ENCODE data around the gene ZNF503. TPM values are rescaled to one million over a fixed set of nuclear protein-coding genes. Genes with fewer than 3 reads are reported as not detected.

The ZNF503 gene
- total RNA-seq, 6 experiments from 2014 or later: 9.1 to 15.9 (median 9.7) TPM

GRCh38 chr10:75431180-75432111 lies 29.9 kb upstream of the ZNF503 start, which contains the start of gene LRMDA:
Gene LRMDA (plus strand): TSS chr10:75431624.
- Mint-ChIP-seq H3K4me3 (no peak within 1 kb of the TSS; the same call in 1 of the 2 replicates), H3K27me3 (ENCODE audit: insufficient read depth) (peaks cover 39% of the 10 kb centered on the region), H3K27ac (no peak within 1 kb of the TSS)

DNA sequence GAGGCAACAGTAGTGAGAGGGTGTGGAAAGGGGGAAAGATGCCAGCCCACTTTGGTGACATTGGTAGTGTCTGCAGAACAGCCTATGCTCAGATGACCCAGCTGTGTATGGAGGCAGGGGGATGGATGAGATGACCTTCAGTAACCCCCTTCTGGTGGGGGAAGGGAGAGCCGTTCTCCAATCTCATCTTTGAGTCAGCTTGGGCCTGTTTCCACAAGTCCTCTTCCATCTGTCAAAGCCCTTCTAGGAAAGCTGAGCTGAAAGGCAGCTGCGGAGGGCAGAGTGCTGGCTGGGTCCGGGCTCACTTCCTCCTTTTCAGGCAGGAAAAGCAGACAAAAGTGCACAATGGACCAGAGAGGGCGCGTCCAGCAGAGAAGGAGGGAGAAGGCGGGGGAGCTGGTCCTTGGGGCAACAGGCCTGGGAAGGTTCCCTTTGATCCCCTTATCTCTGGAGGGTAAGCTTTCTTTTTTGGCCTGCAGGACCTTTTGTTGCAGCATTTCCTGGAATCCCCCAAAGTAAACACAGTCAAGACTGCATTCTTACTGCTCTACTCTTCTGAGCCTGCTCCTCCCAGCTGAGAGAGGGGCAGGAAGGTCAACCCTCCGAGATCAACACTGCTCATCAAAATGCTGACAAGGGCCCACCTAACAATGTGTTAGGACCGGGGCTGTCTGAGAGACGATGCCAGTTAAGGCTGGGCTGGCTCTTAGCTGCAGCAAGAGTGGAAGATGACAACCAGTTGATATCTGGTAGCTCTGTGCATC lies 28.6 kb upstream of the ZNF503 start:
- Mint-ChIP-seq H3K4me3 (no peak overlapping the region), H3K27ac (no peak overlapping the region)

More at GRCh38 chr10:75431180-75432111, 29.9 kb upstream of the ZNF503 start, which contains the start of gene LRMDA:
- no peaks in the 10 kb centered on the region for H3K36me3 Mint-ChIP-seq (ENCODE audit: low read depth)
- no peaks in the 10 kb centered on the region for H3K9me3 Mint-ChIP-seq
- no peak for DNase-seq
- TF ChIP-seq, protein P1, sequence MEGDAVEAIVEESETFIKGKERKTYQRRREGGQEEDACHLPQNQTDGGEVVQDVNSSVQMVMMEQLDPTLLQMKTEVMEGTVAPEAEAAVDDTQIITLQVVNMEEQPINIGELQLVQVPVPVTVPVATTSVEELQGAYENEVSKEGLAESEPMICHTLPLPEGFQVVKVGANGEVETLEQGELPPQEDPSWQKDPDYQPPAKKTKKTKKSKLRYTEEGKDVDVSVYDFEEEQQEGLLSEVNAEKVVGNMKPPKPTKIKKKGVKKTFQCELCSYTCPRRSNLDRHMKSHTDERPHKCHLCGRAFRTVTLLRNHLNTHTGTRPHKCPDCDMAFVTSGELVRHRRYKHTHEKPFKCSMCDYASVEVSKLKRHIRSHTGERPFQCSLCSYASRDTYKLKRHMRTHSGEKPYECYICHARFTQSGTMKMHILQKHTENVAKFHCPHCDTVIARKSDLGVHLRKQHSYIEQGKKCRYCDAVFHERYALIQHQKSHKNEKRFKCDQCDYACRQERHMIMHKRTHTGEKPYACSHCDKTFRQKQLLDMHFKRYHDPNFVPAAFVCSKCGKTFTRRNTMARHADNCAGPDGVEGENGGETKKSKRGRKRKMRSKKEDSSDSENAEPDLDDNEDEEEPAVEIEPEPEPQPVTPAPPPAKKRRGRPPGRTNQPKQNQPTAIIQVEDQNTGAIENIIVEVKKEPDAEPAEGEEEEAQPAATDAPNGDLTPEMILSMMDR (IDR thresholded peaks at IDR 0.05): no peak
- H3K4me1 Mint-ChIP-seq (ENCODE audit: low read depth): peaks cover 10% of the 10 kb centered on the region

GRCh38 chr10:75429159-75429827 lies 27.7 kb upstream of the ZNF503 start:
- no peak for DNase-seq
- H3K27ac Mint-ChIP-seq: no peak overlapping the region
- H3K36me3 Mint-ChIP-seq (ENCODE audit: low read depth): no peaks in the 10 kb centered on the region
- H3K4me1 Mint-ChIP-seq (ENCODE audit: low read depth): peaks cover 10% of the 10 kb centered on the region
- H3K27me3 Mint-ChIP-seq (ENCODE audit: insufficient read depth): peaks cover 36% of the 10 kb centered on the region
- H3K9me3 Mint-ChIP-seq: no peaks in the 10 kb centered on the region
- TF ChIP-seq, protein P1 (IDR thresholded peaks at IDR 0.05): no peak
- no peak overlapping the region for H3K4me3 Mint-ChIP-seq

More for the DNA sequence above, 28.6 kb upstream of the ZNF503 start:
- H3K27me3 Mint-ChIP-seq (ENCODE audit: insufficient read depth): peaks cover 39% of the 10 kb centered on the region
- TF ChIP-seq, protein P1 (IDR thresholded peaks at IDR 0.05): no peak
- H3K9me3 Mint-ChIP-seq: no peaks in the 10 kb centered on the region
- H3K36me3 Mint-ChIP-seq (ENCODE audit: low read depth): no peaks in the 10 kb centered on the region
- DNase-seq: no peak
- peaks cover 10% of the 10 kb centered on the region for H3K4me1 Mint-ChIP-seq (ENCODE audit: low read depth)

DNA sequence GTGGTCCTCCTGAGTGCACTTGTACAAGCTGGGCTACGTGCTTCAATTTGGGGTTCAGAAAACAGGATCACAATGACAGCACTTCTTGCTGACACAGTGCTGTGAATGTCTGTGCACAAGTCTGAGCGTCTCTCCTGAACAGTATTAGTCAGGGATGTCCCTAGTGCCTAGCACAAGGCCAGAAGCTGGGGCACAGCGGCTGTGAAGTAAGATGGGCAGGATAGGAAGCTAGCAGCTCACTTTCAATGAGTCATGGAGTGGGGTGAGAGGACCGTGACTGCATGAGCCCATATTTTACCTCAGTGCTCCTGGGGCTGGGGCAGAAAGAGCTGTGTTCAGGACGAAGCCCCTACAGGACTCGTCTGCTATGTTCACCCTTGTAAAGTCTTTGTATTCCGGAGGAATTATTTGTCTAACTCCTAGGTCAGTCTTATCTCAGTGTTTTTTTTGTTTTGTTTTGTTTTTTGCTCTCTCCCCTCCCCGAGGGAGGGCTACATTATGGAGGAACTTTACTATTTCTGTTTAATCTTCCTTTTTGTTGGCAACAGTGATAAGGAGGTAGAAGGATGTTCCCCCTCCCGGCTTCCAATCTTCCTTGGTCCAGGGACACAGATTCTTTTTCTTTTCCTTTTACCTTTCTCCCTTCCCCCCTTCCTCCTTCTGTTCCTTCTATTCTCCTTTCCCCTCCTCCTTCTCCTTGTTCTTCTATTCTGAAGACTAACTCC lies 27.0 kb upstream of the ZNF503 start:
- TF ChIP-seq, protein P1 (IDR thresholded peaks at IDR 0.05): no peak
- no peak for DNase-seq
- Mint-ChIP-seq H3K9me3 (no peaks in the 10 kb centered on the region), H3K4me3 (no peak overlapping the region), H3K36me3 (ENCODE audit: low read depth) (no peaks in the 10 kb centered on the region), H3K27me3 (ENCODE audit: insufficient read depth) (peaks cover 30% of the 10 kb centered on the region), H3K27ac (no peak overlapping the region), H3K4me1 (ENCODE audit: low read depth) (peaks cover 10% of the 10 kb centered on the region)

DNA sequence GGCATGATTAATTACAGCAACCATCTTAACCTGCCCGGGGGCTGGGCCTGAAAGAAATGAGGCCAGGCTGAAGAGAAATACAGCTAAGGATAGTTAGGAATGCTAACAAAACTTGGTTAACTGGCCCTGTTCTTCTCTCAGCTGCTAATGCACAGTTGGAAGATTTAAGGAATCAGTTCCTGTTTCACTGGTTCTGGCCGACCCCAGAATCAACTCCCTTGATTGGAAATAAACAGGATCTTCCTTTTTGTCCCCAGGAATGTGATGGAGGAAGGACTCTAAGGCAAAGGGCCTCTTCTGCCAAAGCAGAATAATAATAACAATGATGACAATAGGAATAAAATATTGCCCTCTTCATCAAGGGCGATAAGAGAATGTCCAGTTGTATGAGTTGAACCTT lies 26.4 kb upstream of the ZNF503 start:
- no peaks in the 10 kb centered on the region for H3K36me3 Mint-ChIP-seq (ENCODE audit: low read depth)
- peaks cover 29% of the 10 kb centered on the region for H3K27me3 Mint-ChIP-seq (ENCODE audit: insufficient read depth)
- TF ChIP-seq, protein P1 (IDR thresholded peaks at IDR 0.05): no peak
- H3K4me3 Mint-ChIP-seq: no peak overlapping the region
- peaks cover 10% of the 10 kb centered on the region for H3K4me1 Mint-ChIP-seq (ENCODE audit: low read depth)
- H3K9me3 Mint-ChIP-seq: no peaks in the 10 kb centered on the region
- H3K27ac Mint-ChIP-seq: no peak overlapping the region
- no peak for DNase-seq
